Effector CD4-positive, alpha-beta T cell (primary cell): ENCODE data around the gene MINDY3.

ENCODE experiments used
- DNase-seq: peaks from one replicate; pipeline ENCODE4 v3.0.0-alpha.2; 2020

The MINDY3 gene

DNA sequence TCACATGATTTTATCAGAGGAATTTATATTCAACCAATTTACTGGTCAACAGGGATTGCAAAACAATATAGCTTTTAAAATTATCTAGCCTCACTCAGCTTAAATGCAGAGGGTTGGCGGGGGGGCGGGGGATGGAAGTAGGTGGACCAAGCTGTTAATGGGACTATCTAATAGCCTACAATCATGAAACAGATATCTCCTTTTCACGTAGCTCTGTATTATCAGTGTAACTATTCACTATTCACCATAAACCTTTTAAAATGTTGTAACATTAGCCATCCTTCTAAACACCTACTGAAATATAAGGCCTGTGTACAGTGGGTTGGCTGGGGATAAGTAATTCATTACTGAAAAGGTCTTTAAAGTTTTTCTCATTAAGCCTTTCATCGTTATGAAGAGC, 56.2 kb downstream of the MINDY3 start:
- no peak for DNase-seq

GRCh38 chr10:15802375-15802949, 57.8 kb downstream of the MINDY3 start:
- no peak for DNase-seq

DNA sequence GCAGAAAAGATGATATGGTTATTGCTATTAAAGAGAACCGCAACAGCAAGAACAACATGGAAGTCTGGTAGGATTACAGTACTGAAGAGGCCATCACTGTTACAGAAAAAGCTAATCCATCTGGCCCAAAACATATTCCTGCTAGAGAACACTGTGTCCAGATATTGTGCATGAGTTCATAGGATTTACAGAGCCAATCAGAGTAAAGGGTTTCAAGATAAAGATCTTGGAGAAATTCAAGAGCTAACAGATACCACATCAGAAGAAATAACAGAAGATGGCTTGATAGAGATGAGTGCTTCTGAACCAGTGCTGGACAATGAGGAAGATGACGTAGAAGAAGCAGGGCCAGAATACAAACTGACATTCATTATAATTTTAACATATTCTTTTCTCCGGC, 58.7 kb downstream of the MINDY3 start:
- DNase-seq, result no peak

- no peak for DNase-seq
Measured at GRCh38 chr10:15801147-15801546, 59.2 kb downstream of the MINDY3 start.

DNA sequence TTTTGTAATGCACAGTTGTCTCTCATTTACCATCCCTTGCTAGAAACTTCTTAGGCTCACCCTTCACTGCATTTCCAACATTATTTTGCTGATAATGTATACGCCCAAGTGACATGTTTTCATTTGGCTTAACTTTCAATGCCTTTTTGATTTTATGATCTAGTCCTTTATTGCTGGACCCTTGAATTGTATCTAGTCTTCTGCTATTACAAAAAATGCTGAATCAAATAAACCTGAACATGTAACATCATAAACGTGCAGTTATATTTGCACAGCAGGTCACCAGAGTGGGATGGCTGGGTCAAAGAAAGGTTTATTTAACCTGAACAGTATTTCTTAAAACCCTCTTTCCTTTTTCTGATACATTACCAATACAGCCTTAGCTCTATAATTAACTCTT, 63.0 kb downstream of the MINDY3 start:
- DNase-seq, result no peak

GRCh38 chr10:15796762-15797161, 63.5 kb downstream of the MINDY3 start:
- no peak for DNase-seq

GRCh38 chr10:15796098-15796759, 64.1 kb downstream of the MINDY3 start:
- DNase-seq, result no peak

- no peak for DNase-seq
Measured at GRCh38 chr10:15795036-15795792, 65.1 kb downstream of the MINDY3 start.

- DNase-seq, result no peak
Measured at GRCh38 chr10:15794569-15794968, 65.7 kb downstream of the MINDY3 start.

DNA sequence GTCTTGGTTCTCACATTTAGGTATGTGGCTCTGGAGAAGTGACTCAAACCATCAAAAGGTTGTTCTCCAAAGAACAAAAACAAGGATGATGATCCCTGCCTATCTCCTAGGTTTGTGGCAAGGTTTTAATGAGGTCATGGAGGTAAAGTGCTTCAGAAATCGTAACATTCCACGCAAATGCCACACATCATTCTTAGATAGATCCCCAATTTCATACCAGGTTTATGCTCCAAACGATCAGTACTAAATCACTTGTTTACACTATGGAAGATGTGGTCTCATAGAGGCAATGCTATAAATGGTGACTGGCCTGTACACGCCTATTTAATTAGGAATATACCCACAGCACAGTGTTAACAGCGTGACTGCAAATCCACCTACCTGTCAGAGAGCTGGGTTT, 66.6 kb downstream of the MINDY3 start:
- no peak for DNase-seq

DNA sequence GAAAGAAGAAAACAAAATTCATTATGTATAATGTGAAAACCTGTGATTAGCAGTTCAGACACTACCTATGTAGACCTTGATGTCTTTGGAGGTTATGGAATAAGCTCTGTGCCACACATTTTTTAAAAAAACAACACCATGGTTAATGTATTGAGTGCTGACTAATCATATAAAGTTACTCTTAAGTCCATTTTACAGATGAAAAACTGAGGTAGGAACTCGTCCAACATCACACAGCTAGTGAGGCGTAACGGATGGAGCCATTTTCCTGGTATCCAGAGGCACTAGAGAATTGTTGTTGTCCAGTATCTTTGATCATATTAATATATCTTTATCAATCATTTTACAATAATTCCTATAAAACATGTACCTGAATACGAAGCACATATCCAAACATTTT, 67.5 kb downstream of the MINDY3 start:
- DNase-seq, result no peak

DNA sequence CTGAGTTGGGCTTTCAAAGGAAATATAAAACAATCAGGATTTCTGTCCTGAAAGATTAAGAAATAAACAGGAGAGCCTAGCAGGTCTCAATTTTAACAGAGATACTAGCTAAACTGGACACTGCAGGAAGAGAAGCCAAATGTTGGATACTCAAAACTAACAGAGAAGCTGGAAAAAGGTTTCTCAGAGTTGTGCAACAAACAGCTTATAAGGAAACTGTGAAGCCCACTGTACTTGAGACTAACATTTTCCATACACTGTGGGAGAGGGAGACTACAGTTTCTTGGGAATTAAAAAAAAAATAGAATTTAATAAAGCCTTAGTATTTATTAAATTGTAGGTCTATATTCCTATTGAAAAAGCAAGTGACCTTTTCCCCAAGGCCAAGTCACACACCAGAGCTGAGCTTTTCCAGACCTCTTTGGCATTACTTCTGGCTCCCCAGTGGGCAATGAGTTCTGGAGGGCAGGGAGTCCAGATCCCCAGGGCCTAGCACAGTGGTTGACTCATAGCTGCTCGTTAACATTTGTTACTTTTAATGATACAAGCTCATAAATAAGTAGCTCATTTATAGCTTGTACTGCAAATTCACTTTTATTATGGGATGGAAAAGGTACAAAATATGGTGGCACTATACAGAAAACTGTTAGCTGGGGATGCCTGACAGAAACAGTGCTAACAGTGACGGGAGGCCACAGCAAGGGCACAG, 68.3 kb downstream of the MINDY3 start:
- no peak for DNase-seq

- DNase-seq, result no peak
Measured at GRCh38 chr10:15789793-15790525, 70.3 kb downstream of the MINDY3 start.

GRCh38 chr10:15787426-15787825, 72.9 kb downstream of the MINDY3 start:
- no peak for DNase-seq

DNA sequence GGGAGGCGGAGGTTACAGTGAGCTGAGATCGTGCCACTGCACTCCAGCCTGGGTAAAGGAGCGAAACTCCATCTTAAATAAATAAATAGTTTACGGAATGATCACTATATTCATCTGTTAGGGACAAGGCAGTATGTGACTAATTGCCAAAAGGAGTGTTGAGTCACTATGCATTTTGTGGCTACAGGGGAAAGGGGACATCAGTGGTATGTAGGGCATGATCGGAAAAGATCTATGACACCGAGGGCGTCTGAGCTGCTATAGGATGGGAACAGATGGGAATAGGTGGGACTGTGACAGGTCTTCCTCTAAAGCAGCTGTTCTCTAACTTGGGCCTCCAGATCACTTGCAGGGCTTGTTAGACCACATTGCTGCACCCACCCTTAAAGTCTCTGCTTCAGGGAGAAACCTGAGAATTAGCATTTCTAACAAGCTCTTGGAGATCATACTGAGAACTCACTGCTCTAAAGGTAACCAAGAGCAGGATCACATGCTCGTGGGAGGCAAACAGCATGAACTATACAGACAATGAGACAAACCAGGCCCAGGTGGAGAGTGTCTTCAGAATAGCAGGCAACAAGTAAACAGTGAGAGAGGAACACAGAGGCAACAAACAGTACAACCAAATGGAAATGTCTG, 75.5 kb downstream of the MINDY3 start:
- no peak for DNase-seq

DNA sequence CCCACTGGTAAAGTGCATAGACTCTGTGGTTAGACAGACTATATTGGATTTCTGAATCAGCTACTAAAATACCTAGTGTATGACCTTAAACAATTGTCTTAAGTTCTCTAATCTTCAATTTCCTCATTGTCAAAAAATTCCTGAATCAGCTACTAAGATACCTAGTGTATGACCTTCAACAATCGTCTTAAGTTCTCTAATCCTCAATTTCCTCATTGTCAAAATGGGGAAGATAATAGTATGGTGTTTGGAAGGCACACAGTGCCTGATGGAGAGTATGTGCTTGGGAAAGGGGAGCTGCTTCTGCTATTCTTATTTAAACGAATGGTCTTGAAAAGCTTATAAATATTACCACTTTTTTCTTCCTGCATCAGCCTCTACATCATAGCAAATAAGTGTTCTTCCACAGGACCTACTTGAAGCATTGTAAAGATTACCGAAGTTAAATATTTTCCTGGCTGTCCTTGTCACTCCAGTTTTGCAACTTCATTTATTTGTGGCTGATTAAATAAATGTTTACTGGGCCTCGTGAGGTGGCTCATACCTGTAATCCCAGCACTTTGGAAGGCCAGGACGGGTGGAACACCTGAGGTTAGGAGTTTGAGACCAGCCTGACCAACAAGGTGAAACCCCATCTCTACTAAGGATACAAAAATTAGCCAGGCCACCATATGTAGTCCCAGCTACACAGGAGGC, 76.2 kb downstream of the MINDY3 start:
- no peak for DNase-seq

- DNase-seq, result no peak
Measured at GRCh38 chr10:15782851-15783250, 77.5 kb downstream of the MINDY3 start.

GRCh38 chr10:15781381-15781960, 78.8 kb downstream of the MINDY3 start:
- no peak for DNase-seq

DNA sequence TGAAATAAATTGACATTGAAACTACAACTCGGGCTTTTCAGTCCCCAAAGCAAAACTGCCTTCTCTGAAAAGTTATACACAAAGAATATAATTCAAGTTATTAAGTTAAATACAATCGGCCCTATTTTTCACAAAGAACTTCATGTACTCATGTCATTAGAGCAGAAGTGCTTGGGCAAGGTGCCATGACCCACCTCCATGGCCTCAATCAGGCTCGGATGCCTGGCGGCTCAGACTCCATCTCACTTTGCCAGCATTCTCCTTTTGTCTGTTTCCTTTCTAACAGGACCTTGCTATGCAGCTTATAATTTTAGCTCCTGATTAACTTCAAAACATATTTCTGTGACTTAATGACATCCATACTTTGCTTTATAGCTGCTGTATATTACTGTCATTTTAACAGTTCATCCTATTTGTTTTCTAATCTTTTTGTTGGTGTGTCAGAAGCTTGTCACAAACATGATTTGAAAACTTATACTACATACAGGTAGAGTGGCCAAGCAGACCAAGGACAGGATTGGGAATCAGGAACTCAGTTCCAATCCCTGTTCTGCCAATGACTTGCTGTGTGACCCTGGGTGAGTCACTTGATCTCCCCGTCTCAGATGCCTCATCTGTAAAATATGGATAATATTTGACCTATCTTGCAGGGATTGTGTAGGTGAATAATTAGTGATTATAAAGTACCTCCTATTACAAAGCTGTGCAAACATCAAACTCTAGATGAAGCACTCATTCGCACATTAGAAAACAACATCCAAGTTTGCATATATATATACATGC, 79.8 kb downstream of the MINDY3 start:
- DNase-seq, result no peak

- DNase-seq, result no peak
Measured at GRCh38 chr10:15775513-15775912, 84.8 kb downstream of the MINDY3 start.
